NCI-H1105 treated with DMSO at 0.1 percent for 48 hours (cell line): ENCODE measurements around the gene FUNDC1.
"Not testable (repeated sequence)": the region's sequence is repeated elsewhere in the genome, so short reads cannot be mapped to it uniquely, and the experiment has no call there.

Source experiments
- DNase-seq: peaks from one replicate; lab custom pipeline; 2025; lab: John Stamatoyannopoulos, UW

FUNDC1 gene, protein sequence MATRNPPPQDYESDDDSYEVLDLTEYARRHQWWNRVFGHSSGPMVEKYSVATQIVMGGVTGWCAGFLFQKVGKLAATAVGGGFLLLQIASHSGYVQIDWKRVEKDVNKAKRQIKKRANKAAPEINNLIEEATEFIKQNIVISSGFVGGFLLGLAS

DNA sequence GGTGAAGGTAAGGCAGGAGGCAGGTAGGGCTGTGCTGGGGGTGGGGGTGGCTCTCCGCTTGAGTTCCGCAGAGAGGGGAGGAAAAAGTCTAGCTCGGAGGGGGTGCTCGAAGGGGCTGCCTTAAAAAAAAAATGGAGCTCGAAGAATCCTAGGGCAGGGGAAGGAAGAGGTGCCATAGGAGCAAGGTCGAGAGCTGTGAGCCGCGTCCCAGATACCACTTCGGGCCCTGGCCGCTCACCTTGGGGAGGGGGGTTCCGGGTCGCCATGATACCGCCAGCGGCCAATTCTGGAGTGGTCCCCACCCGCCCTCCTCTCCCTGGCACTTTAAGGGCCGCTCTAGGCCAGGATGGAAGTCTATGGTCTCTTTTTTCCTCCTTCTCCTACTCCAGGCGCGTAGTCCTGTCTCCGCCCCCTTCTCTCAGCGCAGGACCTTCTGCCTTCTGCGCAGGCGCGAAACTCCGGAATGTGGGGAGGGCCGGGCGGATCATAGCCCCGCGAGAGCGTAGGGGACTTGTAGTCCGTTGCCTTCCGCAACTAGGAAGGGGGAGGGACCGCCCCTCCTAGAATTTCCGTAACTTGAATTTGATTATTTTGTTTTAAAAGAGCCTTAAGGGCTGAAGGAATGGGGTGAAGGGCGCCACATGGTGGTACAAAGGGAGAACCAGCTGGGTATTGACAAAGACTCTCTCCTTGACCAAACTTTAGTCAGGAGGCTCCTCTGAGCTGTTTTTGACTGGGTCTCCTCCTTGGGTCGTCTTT is at the start of gene FUNDC1:
FUNDC1 (minus strand) TSS at position 293 of the 759 bp plus-strand sequence; CDS start at position 266, 27 bp downstream.
- peak; percentile 91 for DNase-seq

DNA sequence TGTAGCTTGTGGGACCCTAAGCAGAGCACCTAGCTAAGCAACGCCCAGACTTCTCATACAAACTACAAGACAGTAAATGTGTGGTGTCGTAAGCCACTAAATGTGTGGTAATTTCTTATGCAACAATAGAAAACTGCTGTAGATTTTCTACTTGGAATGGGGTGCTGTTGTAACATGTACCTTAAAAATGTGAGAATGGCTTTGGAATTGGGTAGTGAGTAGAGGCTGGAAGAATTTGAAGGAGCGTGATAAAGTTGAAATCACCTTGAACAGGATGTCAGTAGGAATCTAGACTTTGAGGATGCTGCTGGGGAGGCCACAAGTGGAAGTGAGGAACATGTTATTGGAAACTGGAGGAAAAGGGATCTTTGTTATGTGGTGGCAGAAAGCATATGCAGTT is 43.2 kb upstream of the FUNDC1 start:
- no peak for DNase-seq

DNA sequence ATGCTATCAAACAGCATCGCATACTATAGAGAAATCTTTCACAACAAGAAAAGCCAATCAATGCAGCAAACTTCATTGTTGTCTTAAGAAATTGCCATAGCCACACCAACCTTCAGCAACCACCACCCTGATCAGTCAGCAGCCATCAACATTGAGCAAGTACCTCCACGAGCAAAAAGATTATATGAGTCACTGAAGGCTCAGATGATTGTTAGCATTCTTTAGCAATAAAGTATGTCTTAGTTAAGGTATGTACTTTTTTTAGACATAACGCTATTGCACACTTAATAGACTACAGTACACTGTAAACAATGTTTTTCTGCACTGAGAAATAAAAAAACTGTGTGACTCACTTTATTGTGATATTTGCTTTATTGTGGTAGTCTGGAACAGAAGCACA is 37.8 kb upstream of the FUNDC1 start:
- DNase-seq: no peak

DNA sequence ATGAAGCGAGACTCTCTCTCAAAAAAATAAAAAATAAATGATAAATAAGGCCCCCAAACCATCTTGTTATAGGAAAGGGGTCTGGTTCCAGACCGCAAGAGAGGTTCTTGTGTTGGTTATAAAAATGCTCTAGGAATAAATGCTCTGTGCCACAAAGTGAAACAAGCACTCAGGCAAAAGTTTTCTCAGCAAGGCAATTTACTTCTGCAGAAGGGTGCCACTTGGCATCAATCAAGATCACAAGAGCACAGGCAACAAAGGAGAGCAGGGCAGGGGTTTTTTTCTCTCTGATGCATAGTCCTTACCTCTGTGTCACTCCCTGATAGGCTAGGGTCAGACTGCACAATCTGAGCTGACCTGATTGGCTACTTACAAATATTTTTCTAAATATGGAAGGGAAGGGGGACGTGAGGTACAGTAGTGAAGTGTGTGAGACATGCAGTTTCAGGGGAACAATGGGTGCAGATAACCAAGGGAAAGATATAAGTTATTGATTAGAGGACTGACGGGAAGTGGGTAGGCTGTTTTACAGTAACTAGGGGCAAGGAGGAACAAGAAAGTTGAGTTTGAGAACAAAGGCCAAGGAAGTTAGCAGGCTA is 29.8 kb upstream of the FUNDC1 start:
- no peak for DNase-seq

DNA sequence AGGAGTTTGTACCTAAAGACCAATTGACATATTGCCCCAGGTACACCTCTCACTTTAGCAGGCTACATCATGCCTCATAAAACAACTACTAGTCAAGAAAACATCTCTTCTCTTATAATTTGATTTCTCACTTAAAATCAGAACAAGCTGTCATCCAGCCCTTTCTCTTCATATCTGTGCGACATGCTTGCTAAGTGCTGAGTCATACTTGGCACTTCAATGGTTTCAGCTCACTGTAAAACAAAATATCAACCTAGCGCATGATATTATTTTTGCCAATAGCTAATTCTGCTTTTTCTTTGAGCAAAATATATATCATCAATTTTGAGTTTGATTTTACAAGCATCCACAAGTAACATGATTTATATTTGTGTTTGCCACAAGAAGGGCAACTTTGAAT is 27.9 kb upstream of the FUNDC1 start:
- no peak for DNase-seq

DNA sequence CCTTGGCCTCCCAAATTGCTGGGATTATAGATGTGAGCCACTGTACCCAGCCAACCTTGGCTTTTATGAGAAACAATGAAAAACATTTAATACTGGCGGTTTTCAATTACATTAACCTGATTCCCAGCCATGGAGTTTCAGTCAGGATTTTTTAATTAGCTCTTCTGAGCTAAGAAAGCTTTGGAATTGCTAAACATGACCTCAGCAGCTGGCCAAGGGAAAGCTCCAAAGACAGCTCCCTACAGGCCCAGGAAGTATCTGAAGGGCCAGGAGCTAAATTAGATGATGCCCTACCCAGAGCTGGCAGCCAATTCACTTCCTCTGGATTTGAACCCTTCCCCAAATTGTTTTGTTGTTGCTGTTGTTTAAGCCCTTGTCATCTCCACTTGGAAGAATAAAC is 26.5 kb upstream of the FUNDC1 start:
- DNase-seq: no peak

DNA sequence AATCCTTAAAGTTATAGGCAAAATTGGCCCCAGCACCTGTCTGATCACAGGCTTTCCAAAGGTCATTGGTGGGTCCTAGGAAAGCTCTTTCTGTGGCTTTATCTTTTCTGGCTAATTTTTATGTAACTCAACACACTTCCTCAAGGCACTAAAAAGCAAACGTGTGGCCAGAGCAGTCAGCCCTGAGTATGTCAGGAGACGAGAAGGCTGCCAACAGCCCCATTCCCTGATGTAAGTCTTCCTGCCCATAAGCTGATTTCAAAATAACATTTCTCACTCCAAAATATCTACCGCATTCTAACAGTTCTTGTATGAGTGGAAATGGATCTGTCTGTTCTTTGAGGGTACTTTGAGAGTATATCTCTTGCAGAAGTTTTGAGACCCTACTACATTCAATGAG is 25.5 kb upstream of the FUNDC1 start:
- no peak for DNase-seq

DNA sequence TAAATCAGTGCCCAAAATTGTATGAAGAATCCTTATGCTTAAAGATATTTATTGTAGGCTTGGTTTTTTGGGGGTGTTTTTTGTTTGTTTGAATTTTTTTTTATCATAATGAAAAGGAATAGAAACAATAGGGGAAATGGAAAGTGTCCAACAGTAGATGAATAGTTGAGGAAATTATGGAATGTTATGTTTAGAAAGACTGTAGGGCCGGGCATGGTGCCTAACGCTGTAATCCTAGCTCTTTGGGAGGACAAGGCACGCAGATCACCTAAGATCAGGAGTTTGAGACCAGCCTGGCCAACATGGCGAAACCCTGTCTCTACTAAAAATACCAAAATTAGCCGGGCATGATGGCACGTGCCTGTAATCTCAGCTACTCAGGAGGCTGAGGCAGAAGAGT is 19.2 kb upstream of the FUNDC1 start:
- not testable (repeated sequence) for DNase-seq

DNA sequence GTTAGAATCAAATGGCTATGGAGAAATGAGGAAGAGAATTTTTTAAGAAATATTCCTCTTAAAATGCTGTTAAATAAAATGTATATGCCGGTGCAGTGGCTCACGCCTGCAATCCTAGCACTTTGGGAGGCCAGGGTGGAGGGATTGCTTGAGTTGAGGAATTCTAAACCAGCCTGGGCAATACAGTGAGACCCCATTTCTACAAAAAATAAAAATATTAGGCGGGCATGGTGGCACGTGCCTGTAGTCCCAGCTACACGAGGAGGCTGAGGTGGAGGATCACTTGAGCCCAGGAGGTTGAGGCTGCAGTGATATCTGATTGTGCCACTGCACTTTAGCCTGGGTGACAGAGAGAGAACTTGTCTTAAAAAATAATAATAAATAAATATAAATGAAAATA is 7.9 kb upstream of the FUNDC1 start:
- no peak for DNase-seq

DNA sequence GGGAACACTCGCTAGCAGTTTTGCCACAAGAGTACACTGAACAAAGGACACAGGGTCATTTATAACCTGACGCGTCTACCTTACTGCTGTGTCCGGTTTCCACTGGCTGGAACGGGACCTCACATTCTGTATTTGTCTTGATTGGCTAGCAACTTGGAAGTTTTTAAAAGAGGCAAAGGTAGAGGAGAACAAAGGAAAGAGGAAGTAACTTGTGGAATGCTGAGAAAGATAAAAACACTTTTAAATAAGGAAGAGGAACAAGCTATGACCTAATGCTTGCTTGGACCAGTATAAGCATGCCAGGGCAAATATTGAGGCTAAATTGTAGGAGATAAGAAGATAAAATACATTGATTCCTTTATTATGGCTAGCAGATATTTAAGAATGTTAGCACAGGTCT is 2.8 kb upstream of the FUNDC1 start:
- not testable (repeated sequence) for DNase-seq

DNA sequence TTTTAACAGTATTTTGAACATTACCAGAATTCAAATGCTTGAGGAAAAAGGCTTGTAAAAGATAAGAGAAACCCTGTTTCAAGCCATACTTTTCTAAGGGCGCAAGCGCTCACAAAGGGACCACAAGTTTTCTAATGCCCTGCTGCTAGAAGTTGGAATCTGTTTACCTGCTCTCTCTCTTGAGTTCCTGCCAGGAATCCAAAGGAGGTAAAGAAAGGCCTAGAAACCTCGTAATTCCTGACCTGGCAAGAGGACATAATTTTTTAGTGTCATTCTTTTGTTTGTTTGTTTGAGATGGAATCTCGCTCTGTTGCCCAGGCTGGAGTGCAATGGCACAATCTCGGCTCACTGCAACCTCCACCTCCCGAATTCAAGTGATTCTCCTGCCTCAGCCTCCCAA is 1.4 kb upstream of the FUNDC1 start:
- DNase-seq: no peak

DNA sequence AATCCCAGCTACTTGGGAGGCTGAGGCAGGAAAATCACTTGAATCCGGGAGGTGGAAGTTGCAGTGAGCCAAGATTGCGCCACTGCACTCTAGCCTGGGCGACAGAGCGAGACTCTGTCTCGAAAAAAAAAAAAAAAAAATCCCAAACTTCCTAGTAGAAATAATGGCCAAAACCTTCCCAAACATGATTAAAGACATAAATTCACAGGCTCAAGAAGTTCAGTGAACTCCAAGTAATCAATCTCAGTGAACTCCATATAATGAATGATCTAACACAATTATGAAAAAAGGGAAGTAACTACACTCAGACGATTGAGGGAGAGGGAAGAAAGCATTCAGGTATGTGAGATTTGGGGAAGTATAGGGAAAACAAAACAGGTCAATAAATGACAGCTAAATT is 6.5 kb downstream of the FUNDC1 start:
- no peak for DNase-seq

DNA sequence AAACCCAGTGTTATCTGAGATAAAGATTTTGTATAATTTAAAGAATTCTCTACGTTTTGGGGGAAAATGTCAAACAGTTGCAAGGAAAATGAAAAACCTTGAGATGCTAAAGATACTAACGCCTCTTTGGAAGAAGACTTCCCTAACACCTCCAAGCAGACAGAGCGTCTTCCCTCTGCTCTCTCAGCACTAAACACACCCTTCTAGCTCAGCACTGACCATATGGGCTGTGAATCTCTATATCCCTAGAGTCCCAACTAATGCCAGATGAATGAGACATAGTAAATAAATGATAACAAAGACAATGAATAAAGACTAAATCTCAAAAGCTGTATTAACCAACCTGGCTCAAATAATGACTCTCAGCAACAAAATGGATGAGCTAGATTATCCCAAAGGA is 13.3 kb downstream of the FUNDC1 start:
- DNase-seq: no peak

DNA sequence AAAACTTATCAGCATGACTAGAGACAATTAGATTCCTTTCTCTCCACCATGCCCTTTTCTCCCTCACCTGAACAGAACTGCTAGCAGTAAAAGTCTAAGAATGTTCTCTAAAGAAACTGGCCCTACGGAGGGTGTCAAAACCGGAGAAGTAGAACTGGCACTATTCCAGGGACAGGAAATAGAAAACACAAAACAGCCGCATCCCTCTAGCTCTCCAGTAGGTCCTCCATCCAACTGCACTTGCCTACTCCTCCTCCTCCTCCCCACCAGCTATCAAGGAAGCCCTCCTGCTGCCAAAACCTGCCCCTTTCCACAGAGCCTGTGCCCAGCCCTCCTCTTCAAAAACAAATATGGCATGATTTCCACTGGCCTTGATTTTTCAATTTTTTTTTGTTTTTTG is 28.4 kb downstream of the FUNDC1 start:
- DNase-seq: no peak

DNA sequence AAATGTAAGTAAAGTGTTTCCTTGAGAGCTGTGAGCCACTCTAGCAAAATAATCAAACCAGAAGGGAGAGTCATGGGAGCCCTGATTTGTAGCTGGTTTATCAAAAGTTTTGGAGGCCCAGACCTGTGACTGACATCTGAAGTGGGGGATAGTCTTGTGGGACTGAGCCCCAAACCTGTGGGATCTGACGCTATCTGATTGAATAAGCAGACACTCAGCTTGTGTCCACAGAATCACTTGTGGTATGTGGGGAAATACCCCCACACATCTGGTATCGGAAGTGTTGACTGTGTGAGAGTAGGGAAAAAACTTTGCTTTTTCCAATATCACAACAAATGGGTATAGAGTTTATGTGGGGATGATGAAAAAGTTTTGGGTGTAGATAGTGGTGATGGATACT is 35.4 kb downstream of the FUNDC1 start:
- no peak for DNase-seq

DNA sequence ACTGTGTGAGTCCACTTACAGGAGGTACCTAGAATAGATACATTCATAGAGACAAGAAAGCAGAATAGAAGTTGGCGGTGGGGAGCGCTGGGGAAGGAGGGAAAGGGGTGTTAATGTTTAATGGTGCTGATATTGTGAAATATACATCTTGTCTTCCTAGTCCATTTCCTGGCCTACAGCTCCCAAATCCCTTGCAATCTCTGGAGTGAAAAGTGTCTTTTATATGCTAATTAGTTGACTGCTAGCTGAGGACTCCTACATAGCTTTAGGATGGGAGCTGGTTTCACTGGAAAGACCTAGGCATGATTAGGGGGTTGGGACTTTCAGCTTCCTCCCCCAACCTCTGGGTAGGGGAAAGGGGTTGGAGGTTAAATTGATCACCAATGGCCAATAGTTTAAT is 36.0 kb downstream of the FUNDC1 start:
- no peak for DNase-seq

DNA sequence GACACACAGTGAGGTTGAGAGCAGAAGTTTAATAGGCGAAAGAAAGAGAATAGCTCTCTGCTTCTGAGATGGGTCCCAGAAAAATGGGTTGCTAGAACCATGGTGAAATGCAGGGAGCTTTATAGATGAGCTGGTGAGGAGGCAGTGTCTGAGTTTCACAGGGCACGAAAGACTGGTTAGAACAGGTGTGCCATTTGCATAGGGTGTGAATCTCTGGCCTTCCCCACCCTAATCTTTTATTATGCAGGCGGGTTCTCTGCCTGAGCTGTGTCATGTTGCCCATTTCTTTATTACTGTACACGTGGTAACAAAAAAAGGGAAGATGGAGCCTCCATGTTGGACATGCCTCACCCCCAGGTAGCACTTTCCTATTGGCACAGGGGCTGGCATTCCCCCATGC is 39.1 kb downstream of the FUNDC1 start:
- no peak for DNase-seq

DNA sequence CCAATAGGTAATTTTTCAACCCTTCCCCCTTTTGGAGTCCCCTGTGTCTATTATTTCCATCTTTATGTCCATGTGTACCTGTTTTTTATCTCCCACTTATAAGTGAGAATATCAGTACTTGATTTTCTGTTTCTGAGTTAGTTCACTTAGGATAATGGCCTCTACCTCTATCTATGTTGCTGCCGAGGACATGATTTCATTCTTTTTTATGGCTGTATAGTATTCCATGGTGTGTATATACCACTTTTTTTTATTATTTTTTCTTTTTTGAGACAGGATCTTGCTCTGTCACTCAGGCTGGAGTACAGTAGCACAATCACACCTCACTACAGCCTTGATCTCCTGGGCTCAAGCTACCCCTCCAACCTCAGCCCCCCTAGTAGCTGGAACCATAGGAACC is 47.6 kb downstream of the FUNDC1 start:
- no peak for DNase-seq

DNA sequence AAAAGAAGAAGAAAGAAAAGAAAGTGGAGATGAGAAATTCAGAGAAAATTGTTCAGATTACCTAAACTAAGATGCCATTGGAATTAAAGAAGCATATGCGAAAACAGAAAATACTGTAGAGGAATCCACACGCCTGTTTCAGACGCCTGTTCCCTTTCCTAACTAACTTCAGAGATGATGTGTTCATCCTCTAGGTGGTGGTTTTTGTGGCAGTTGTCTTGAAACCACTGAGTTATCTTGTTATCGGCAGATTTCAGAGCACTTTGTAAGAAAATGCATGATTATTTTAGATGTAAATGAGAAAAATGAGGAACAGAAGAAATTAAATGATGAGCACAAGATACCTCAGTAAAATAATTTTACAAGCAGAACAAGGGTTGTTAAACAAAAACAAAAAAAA is 48.3 kb downstream of the FUNDC1 start:
- DNase-seq: no peak

DNA sequence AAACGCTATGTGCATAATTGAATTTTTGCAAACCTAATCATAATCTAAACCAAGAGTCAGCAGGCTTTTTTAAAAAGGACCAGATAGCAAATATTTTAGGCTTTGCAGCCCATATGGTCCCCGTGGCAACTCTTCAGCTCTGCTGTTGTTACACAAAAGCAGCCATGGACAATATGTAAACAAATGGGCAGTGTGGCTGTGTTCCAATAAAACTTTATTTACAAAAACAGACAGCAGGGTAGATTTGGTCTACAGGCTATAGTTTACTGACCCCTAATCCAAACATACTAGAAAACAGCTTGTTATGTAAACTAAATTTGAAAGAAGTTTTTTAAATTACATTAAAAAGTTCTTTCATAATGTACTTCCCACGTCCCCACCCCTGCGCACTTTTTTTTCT is 53.1 kb downstream of the FUNDC1 start:
- DNase-seq: no peak

DNA sequence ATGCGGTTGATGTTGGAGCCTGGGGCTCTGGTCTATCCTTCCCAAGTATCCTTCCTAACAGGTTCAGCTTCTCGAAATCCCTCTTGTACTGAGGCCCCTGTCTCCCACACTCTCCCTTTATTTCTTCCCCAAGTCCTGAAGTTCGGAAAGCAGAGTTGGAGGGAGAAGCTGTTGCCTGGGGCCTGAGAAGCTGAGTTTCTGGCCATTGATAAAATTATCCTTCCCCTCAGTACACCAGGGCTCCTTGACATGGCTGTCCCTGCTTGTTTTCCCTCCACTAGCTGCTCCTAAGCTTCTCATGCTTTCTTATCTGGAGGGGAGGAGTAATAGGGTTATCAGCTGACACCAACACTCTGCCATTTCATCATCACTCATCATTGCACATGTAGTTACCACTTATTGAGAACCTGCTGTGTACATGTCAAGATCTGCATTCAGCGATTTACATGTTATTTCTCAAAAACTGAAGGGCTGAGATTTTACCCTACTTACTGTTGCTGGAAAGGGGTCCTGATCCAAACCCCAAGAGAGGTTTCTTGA is 58.0 kb downstream of the FUNDC1 start:
- DNase-seq: no peak

DNA sequence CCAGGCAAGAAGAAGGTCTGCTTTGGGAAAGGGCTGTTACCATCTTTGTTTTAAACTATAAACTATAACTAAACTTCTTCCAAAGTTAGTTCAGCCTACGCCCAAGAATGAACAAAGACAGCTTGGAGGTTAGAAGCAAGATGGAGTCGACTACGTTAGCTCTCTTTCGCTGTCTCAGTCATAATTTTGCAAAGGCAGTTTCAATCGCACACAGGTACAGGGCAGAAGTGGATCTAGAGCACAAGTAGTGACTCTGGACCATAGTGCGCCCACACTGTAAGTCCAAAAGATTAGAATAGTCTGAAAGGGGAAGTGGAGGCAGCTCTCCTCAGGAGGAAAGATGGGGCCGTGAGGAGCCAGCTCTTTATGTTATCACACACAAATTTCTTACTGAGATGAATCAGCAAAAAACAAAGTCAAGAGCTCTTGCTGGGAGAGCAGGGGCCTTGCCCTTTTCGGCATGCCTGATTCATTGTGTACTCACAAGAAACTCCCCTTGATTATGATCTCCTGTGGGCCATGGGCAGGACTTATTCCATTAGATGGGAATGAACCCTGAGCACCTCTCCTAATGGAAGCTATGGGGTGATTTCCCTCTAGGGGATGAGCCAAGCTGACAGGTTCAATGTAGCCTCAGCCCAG is 58.6 kb downstream of the FUNDC1 start:
- no peak for DNase-seq

DNA sequence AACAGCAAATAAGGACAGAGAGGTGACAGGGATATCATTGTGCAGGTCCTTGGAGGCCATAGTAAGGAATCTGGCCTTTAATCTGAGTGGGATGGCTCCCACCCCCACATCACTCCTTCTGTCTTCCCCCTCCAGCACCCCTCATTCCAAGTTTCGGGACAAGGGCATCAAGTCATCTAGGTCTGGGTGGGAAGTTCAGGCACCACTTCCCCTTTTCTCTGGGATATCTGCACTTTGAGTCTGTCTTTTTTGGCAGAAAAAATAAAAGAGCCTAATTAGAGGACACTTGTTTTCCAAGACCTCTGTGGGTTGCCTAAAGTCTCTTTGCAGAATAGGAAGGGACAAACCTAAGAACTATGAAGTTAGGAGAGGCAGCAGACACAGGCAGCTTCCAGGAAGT is 60.1 kb downstream of the FUNDC1 start:
- DNase-seq: no peak
